Left ventricle myocardium superior (tissue), 1 donor: ENCODE data around the gene ABHD12. TPM values are rescaled to one million over a fixed set of nuclear protein-coding genes. Genes with fewer than 3 reads are reported as not detected.
A peak's percentile ranks its signal among the peaks of the same experiment; 100 is the strongest.
"Not testable (repeated sequence)": the region's sequence is repeated elsewhere in the genome, so short reads cannot be mapped to it uniquely, and the experiment has no call there.

Source experiments
- ATAC-seq: fragments of 200-7000 bp; cut with Tn5 transposase; one replicate; pipeline ENCODE4 v1.9.1; 2020; ENCODE audit warnings: mild to moderate bottlenecking, moderate library complexity
- DNase-seq: peaks from one replicate; pipeline ENCODE4 v3.0.0-alpha.2; 2020
- intact Hi-C: fragments of 100-400 bp; cut with micrococcal nuclease; formaldehyde crosslinking; loops from one replicate; pipeline ENCODE4 v1.11.0; 2022
- total RNA-seq: library from RNA; stranded (reverse); fragmentation: NEBNext Ultra II Directional; extraction: Animal tissue kit (Norgen Biotek cat#: 25700); gene quantifications from one replicate; pipeline ENCODE4 v1.2.1, GENCODE V29; 2021
- donor health status: DM: no; HTN: yes; CAD: no; lungs with severe emphysema.

The ABHD12 gene
- total RNA-seq, 1 donor from 2014 or later = 21.3 TPM

GRCh38 chr20:25314497-25315417 is 75.9 kb downstream of the ABHD12 start:
- no peak for ATAC-seq
- intact Hi-C loops = no loop called here

GRCh38 chr20:25313593-25313992 is 77.0 kb downstream of the ABHD12 start:
- no peak for ATAC-seq
- DNase-seq = no peak
- intact Hi-C loops = no loop called here

More at GRCh38 chr20:25314497-25315417, 75.9 kb downstream of the ABHD12 start:
- no peak for DNase-seq

GRCh38 chr20:25312716-25313115 is 77.9 kb downstream of the ABHD12 start:
- ATAC-seq, intact Hi-C loops: not testable (repeated sequence)
- peak; percentile 21 for DNase-seq

GRCh38 chr20:25310921-25311728 is 79.5 kb downstream of the ABHD12 start:
- ATAC-seq (peak; percentile 43), DNase-seq (peak; percentile 18)
- intact Hi-C loops = no loop called here

- DNase-seq = peak; percentile 44
- intact Hi-C loops = no loop called here
- ATAC-seq = peak; percentile 83
Measured at GRCh38 chr20:25310268-25310920, 80.2 kb downstream of the ABHD12 start.

GRCh38 chr20:25309395-25310267 is 81.0 kb downstream of the ABHD12 start:
- peak; percentile 64 for ATAC-seq
- DNase-seq = peak; percentile 52
- intact Hi-C loops = no loop called here

- peak; percentile 26 for DNase-seq
- ATAC-seq = no peak
- intact Hi-C loops = no loop called here
Measured at GRCh38 chr20:25308671-25309394, 81.8 kb downstream of the ABHD12 start.

GRCh38 chr20:25308083-25308491 is 82.5 kb downstream of the ABHD12 start:
- peak; percentile 29 for DNase-seq
- no peak for ATAC-seq
- intact Hi-C loops = no loop called here

GRCh38 chr20:25306991-25307903 is 83.4 kb downstream of the ABHD12 start:
- ATAC-seq = no peak
- DNase-seq = peak; percentile 22
- intact Hi-C loops = no loop called here

GRCh38 chr20:25304025-25304549 is 86.5 kb downstream of the ABHD12 start:
- ATAC-seq (no peak), DNase-seq (peak; percentile 21)
- intact Hi-C loops = no loop called here

GRCh38 chr20:25303292-25304024 is 87.2 kb downstream of the ABHD12 start:
- intact Hi-C loops = no loop called here
- DNase-seq (peak; percentile 21), ATAC-seq (no peak)

- no peak for ATAC-seq
- intact Hi-C loops = no loop called here
- peak; percentile 26 for DNase-seq
Measured at GRCh38 chr20:25302596-25302995, 88.0 kb downstream of the ABHD12 start.

GRCh38 chr20:25301357-25301920 is 89.2 kb downstream of the ABHD12 start:
- intact Hi-C loops = no loop called here
- ATAC-seq (peak; percentile 24), DNase-seq (peak; percentile 35)

- DNase-seq = no peak
- intact Hi-C loops = no loop called here
- peak; percentile 35 for ATAC-seq
Measured at GRCh38 chr20:25300496-25301170, 90.0 kb downstream of the ABHD12 start.

- DNase-seq (no peak), ATAC-seq (no peak)
- intact Hi-C loops = no loop called here
Measured at GRCh38 chr20:25299806-25300205, 90.8 kb downstream of the ABHD12 start.
